ENCODE measurements around the gene MLF2.

GRCh38 chr12:6786416-6787094 lies 33.6 kb upstream of the MLF2 start:
- TF ChIP-seq CTCF (IDR thresholded peaks at IDR 0.05; ENCODE audit: poor library complexity, severe bottlenecking) = no peak
- TF ChIP-seq REST (IDR thresholded peaks at IDR 0.05; ENCODE audit: borderline replicate concordance) = peak; percentile 40
- no peak for TF ChIP-seq EP300 (conservative IDR thresholded peaks at IDR 0.05; ENCODE audit: poor library complexity, severe bottlenecking)
- no peak for TF ChIP-seq SMC3 (conservative IDR thresholded peaks at IDR 0.05; ENCODE audit: poor library complexity)
- TF ChIP-seq POLR2AphosphoS5 (IDR thresholded peaks at IDR 0.05) = peak; percentile 6
- TF ChIP-seq MXI1 (conservative IDR thresholded peaks at IDR 0.05; ENCODE audit: poor library complexity, severe bottlenecking) = no peak
